NCI-H524 (cell line): ENCODE results near the gene MUC5AC.
"Not testable (repeated sequence)": the region's sequence is repeated elsewhere in the genome, so short reads cannot be mapped to it uniquely, and the experiment has no call there.

Experiments used
- DNase-seq, 2 experiments: peaks; one replicate each; lab custom pipeline; 2025; lab: John Stamatoyannopoulos, UW

Gene MUC5AC

GRCh38 chr11:1147792-1148191 is 10.0 kb upstream of the MUC5AC start:
- no peak for DNase-seq

- no peak for DNase-seq
Observed at GRCh38 chr11:1148752-1149180, 9.0 kb upstream of the MUC5AC start.

- no peak for DNase-seq
Observed at GRCh38 chr11:1149545-1149944, 8.2 kb upstream of the MUC5AC start.

GRCh38 chr11:1150116-1150515 is 7.6 kb upstream of the MUC5AC start:
- DNase-seq = no peak

GRCh38 chr11:1150769-1151365 is 6.9 kb upstream of the MUC5AC start:
- no peak for DNase-seq

- DNase-seq = no peak
Observed at GRCh38 chr11:1151366-1152315, 6.1 kb upstream of the MUC5AC start.

- no peak for DNase-seq
Observed at GRCh38 chr11:1152316-1153104, 5.2 kb upstream of the MUC5AC start.

GRCh38 chr11:1153105-1153950 is 4.4 kb upstream of the MUC5AC start:
- DNase-seq = peak in 1 of 2 experiments; percentile 24

- DNase-seq = no peak
Observed at GRCh38 chr11:1153951-1154493, 3.7 kb upstream of the MUC5AC start.

GRCh38 chr11:1154656-1155055 is 3.1 kb upstream of the MUC5AC start:
- not testable (repeated sequence) for DNase-seq

GRCh38 chr11:1155274-1155693 is 2.5 kb upstream of the MUC5AC start:
- no peak for DNase-seq

GRCh38 chr11:1156506-1157340 is 1.0 kb upstream of the MUC5AC start:
- no peak for DNase-seq

GRCh38 chr11:1157341-1157644 is 460 bp upstream of the MUC5AC start:
- no peak for DNase-seq

- no peak for DNase-seq
Observed at GRCh38 chr11:1158681-1159487, 1.1 kb downstream of the MUC5AC start.

GRCh38 chr11:1159488-1160220 is 1.9 kb downstream of the MUC5AC start:
- not testable (repeated sequence) for DNase-seq

GRCh38 chr11:1160231-1161101 is 2.7 kb downstream of the MUC5AC start:
- no peak for DNase-seq

- DNase-seq = no peak
Observed at GRCh38 chr11:1161410-1162137, 3.8 kb downstream of the MUC5AC start.
